ENCODE data around the gene RIN1.
"Not testable (repeated sequence)": the region's sequence is repeated elsewhere in the genome, so short reads cannot be mapped to it uniquely, and the experiment has no call there.

The RIN1 gene

DNA sequence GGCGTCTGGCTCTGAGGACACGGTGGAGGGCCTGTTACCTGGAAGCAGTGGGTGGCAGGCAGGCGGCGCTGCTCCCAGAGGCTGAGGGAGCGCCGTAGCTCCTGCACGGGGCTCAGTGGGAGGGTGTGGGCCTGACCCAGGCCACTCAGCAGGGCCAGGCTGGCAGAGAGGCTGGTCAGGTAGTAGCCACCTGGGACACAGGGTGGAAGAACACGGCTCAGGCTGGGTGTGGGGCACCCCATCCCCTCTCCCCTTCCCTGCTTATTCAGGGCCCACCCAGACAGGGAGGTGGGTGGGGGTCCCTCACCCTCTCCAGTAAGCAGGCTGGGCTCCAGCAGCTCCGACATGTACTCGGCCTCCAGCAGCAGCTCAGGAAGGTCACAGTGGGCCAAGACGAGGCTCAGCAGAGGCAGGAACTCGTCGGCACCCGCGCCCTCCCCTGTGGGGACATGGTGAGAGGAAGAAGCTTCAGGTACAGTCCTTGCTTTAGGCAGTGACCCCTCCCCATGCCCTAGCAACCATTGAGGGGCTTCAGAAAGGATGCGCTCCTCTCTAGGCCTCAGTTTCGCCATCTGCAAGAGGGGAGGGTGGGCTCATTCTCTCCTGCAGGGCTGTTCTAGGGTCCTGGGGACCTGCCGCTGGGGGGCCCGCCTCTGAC lies 2.9 kb downstream of the RIN1 start:
- DNase-seq = no peak

DNA sequence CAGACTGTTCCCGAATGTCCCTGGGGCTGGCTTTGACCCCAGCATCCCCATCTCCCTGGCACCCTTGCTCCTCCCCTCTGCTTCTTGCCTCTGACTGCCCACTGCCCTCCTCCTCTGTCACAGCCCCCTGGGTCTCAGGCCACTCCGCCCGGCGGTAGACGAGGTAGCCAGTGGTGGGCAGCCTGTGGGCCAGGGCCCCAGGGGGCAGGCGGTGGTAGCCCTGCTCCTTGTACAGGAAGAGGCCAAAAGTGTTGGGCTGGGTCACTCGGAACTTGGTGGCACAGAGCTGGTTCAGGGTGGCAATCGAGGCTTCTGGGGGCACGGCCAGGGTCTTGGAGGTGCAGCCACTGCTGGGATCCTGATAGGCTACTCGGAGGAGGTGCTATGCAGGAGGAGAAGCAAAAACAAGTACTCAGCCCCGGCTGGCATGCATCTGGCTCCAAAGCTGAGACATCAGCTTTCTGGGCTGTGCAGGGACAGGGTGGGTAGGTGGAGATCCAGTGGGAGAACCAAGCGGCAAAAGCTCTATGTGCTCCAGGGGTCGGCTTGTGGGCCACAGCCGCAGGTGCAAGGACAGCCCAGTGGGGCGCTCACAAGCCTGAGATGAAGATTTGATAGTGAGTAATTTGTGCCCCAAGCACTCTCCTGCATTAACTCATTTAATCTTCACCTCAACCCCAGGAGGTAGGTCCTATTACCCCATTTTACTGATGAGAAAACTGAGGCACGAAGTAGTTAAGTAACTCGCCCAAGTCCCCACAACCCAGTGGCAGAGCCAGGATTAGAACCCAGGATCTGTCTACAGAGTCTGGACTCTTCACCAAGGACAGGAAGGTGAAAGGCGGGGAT lies 3.6 kb downstream of the RIN1 start:
- no peak for DNase-seq

DNA sequence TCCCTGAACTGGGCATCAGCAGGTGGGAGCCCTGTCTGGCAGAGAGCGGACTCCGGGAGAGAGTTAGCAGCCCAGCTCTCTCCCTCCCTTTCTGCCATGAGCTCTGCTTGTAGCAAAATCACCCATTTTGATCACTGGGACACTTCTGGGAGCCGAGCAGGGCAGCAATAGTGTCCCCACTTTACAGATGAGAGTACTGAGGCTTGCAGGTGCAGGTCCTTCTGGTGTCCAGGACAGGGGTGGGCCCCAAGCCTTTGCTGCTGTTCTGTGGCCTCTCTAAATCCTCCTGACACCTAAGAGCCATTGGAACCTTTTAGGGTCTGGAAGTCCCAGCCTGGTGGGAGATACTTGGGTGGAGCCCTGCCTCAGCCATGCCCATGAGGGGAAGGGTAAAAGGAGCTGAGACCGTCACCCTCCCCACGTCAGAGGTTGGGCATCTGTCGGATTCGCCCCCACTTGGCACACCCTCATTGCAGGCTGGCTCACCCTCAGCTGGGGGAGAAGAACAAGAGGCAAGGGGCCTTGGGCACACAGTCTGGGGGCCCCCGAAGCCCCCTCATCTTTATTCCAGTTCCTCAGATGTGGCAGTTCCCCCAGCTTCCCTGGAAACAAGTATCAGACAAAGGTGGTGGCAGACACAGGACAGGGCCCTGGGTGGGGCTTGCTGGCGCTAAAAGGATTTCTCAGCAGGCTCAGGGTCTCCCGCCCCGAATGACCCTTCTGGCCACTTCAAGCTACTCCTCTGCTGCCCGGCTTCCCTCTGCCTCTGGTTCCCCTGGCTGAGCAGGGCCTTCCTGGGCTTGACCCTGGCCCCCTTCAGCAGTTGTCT lies 4.5 kb downstream of the RIN1 start:
- DNase-seq = no peak

DNA sequence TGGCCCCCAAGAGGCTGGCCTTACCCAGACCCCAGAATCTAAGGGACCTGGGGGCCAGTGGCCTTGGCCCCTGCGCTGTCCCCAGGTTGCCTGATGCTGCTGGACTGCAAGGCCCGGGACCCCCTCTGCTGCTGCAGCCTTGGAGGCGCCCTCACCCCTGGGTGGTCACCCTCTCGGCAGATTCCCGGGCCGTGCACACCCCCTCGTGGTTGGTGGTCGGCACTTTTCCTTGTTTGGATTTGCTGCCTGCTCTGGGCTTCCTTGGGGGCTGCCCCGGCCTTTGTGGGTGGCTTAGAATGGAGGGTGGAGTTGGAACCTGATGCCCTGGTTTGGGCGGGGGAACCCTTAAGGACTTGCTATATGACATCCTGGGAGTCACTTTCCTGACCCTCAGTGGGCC lies 5.3 kb downstream of the RIN1 start:
- DNase-seq = no peak

DNA sequence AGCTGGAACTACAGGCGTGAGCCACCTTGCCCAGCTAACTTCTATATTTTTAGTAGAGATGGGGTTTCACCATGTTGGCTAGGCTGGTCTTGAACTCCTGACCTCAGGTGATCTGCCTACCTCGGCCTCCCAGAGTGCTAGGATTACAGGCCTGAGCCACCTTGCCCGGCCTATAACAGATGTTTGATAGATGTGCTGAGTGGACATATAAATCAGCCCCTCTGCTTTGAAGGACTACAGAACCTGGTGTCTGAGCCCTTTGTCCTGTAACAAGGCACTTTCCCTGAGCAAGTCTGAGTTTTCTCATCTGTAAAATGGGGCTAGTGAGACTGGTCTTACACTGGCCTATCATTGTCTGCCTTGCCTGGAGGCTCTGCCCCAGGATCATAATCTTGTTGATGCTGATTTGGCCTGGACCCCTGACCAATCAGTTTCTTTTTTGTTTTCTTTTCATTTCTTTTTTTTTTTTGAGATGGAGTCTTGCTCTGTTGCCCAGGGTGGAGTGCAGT lies 7.0 kb downstream of the RIN1 start:
- DNase-seq = no peak

DNA sequence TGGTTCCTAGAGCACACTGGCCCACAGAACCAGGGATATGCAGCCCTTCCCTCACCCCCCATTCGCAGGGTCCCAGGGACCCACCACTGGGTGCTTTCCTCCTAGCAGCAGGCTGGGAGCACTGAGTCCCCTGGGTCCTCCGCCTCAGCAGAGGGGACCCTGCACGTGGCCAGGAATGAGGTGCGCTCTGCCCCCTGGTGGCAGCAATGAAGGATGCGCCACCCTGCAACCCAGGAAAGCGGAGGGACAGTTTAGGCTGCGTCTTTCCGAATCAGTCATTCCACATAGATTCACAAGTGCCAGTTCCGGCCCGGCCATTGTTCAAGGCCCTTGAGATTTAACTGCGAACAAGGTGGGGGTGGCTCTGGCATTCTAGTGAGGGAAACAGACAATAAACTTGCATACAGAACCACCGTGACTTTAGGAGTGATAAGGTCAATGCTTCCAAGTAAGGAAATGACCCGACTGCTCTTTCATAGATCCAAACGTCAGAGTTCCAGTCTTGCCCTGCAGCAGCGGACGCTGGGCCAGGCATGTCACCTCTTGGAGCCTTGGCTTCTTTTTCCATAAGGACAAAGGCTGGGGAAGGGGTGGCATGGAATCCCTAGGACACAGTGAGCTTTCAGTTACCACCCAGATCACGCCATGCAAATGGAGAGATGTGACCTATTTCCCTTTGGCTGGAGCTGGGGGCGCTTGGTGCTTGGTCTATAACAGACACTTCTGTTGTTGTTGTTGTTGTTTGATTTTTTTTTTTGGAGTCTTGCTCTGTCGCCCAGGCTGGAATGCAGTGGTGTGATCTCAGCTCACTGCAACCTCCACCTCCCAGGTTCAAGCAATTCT lies 7.7 kb downstream of the RIN1 start:
- peak; percentile 63 for DNase-seq

DNA sequence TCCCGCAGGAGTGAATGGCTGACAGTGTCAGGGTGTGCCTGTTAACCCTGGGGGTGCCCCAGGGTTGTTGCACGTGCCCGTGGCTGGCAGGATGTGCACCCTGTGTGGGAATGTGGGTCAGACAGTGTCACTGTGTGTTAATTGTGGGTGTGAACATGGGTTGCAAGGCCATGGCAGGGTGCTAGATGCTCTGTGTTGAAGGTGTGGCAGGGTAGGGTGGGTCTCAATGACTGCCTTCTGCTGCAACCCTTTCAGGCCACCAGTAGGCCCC lies 8.3 kb downstream of the RIN1 start:
- DNase-seq = no peak

DNA sequence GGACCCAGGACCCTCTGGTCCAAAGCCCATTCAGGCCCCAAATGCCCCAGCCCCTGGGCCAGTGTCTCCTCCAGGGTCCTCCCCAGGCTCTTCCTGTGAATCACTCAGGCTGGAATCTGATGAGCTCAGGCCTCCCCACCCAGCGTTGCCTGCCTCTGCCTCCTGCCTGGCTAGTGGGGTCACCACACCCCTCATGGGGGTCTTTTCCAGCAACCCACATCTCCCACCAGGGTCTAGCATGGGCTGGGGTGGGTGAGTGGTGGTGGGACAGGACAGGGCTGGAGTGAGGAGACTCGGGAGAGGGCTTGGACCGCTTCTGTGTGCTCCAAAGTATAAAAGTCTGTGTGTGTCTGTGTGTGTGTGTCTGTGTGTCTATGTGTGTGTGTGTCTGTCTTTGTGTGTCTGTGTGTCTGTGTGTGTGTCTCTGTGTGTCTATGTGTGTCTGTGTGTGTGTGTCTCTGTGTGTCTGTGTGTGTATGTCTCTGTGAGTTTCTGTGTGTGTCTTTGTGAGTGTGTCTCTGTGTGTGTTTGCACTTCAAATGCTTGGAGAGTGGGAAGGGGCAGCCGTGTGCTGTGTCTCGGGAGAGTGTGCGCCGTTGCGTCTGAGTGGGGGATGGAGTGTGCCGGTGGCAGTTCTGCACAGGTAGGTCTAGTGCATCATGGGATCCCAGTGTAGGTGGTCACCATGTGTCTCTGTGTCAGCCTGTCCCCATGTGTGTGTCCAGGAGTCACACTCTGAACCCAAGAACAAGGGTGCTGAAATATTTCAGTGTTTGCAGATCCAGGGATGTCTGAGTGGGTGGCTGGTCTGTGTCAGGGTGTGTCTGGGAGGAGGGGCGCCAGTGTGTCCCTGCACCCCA lies 8.8 kb downstream of the RIN1 start:
- no peak for DNase-seq

DNA sequence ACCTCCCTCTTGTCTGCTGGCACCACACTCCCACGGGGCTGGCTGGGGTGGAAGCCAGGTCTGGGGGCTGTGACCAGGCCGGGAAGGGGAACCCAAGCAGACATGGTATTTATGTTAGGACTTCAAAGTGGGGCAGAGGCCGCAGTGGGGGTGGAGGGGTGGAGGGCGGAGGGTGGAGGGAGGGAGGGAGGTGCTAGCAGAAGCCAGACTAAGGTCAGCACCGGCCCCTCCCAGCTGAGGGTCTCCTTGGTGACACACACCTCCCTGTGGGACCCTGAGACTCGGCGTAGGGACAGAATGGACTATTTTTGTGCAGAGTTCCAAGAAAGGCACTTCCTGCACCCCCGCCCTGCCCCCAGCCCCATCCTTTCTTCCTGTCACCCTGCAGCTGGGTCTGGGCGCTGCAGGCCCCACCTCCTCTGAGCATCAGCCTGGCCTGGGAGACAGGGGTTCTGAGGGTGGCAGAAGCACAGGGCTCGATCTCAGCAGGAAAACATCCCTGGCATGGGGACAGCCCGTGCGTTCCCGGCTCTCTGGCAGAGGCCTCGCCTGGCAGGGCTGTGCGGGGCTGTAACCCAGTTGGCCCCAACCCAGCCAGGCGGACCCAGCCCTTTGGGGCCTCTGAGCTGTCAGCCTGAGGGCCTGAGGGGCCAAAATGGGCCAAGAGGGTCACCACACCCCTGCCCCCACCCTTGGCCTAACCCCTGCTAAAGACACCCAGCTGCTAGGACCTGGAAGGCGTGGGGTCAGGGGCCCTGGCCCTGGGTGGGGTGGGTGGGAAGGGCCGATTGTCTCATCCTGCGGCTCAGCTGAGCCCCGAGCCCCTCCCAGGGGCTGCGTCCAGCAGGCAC lies 9.7 kb downstream of the RIN1 start:
- DNase-seq = no peak

DNA sequence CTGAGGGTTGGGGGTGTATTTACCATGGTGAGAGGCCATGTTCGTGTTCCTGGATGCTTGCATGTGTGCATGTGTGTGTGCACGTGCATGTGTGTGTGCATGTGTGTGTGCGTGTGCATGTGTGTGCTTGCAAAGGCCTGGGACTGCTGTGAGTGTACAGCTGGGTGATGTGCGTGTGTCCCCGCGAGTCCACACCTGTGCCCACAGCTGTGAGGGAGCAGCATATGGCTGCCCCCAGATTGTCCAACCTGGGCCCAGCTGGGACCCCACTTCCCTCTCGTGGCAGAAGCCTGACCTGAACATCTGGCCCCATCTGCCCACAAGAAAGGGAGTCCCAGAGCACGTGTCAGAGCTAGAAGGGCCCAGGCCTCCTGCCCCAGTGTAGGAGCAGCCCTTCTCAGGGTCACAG lies 11.0 kb downstream of the RIN1 start:
- no peak for DNase-seq

DNA sequence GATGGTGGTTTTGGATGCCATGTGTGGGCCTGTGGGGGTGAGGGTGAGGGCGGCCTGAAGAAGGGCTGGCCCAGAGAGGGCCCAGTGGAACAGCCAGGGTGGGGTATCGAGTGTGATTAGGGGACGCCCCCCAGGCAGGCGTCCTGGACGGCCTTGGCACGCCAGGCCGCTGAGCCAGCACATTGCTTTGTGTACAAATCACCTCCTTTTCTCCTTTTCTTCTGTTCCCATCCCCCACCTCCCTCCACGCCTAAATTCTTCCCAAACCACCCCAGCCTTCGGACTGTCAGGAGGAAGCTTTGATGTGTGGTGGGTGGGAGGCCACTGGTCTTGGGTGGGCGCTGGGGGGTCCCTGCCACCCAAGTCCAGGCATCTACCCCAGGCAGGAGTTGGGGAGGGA lies 11.6 kb downstream of the RIN1 start:
- no peak for DNase-seq

DNA sequence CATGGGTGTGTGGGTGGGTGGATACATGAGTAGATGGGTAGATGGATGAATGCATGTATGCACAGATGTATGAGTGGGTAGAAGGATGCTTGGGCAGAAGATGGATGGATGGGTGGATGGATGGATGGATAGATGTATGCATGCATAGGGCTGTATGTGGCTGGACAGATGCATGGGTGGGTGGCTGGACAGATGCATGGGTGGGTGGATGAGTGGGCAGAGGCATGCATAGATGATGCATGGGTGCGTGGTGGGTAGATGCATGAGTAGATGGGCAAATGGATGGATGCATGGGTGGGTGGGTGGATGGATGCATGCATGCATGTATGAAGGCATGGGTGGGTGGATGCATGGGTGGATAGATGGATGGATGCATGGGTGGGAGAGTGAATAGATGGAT lies 12.6 kb downstream of the RIN1 start:
- DNase-seq = no peak

DNA sequence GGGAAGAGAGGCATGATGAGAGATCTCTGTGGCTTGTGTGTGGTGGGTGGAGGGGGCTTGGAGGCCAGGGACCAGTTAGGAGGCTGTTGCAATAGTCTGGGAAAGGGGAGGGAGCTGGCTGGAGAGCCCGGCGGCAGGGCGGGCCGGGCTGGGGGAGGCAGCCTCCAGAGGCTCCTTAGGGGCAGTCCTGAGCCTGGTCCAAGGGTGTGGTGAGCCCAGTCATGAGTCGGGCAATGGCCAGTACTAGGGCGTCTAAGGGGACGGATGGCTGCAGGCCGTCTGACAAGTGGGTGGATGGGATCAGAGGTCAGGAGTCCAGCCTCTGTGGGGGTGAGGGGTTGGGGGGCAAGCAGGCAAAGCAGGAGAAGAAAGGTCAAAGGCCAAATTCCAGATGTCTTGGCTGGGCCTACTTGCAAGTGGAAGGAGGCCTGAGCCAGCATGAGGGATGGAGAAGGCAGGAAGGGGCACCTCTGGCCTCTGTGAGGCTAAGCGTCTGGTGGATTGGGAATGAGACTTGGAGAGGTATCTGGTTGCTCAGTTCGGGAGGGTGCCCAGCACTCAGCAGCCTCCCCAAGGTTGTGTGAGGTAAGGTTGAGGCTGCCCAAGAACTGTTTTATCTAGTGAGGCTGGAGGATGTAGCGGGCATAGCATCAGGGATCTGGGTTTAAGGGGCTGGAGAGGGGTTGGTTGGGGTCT lies 13.4 kb downstream of the RIN1 start:
- DNase-seq = no peak

DNA sequence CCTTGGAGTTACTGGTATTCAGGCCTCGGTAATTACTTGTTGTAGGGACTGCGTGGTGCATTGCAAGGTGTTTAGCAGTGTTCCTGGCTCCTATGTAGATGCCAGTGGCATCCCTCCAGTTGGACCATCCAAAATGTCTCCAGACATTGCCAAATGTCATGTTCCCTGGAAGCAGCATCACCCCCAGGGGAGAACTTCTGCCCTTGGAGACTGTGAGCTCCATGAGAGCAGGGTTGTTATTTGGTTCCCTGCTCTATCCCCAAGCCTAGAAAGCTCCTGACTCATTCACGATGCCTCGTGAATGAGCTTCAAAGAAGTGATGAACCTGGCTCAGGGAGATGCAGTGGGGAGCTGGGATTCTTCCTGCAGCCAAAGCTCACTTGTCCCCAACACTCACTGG lies 14.6 kb downstream of the RIN1 start:
- DNase-seq = no peak

DNA sequence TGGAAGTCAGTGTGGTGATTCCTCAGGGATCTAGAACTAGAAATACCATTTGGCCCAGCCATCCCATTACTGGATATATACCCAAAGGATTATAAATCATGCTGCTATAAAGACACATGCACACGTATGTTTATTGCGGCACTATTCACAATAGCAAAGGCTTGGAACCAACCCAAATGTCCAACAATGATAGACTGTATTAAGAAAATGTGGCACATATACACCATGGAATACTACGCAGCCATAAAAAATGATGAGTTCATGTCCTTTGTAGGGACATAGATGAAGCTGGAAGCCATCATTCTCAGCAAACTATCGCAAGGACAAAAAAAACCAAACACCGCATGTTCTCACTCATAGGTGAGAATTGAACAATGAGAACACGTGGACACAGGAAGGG lies 15.5 kb downstream of the RIN1 start:
- not testable (repeated sequence) for DNase-seq

DNA sequence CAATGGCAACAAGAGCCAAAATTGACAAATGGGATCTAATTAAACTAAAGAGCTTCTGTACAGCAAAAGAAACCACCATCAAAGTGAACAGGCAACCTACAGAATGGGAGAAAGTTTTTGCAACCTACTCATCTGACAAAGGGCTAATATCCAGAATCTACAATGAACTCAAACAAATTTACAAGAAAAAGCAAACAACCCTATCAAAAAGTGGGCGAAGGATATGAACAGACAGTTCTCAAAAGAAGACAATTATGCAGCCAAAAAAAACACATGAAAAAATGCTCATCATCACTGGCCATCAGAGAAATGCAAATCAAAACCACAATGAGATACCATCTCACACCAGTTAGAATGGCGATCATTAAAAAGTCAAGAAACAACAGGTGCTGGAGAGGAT lies 15.9 kb downstream of the RIN1 start:
- DNase-seq = not testable (repeated sequence)

DNA sequence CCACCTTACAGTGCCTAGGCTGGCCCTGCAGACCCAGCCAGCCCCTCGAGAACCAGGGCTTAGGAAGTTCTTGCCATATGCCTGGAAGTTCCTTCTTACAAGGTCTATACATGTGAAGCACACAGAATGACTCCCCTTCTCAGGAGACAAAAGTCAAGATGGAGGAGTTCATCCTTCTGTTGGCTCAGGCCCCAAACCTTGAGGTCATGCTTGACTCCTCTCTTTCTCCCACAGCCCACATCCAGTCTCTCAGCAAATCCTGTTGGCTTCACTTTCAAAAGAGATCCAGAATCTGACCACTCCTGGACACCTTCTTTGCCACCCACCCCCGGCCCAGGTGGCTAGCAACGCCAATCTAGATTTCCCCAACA lies 17.6 kb downstream of the RIN1 start:
- no peak for DNase-seq

DNA sequence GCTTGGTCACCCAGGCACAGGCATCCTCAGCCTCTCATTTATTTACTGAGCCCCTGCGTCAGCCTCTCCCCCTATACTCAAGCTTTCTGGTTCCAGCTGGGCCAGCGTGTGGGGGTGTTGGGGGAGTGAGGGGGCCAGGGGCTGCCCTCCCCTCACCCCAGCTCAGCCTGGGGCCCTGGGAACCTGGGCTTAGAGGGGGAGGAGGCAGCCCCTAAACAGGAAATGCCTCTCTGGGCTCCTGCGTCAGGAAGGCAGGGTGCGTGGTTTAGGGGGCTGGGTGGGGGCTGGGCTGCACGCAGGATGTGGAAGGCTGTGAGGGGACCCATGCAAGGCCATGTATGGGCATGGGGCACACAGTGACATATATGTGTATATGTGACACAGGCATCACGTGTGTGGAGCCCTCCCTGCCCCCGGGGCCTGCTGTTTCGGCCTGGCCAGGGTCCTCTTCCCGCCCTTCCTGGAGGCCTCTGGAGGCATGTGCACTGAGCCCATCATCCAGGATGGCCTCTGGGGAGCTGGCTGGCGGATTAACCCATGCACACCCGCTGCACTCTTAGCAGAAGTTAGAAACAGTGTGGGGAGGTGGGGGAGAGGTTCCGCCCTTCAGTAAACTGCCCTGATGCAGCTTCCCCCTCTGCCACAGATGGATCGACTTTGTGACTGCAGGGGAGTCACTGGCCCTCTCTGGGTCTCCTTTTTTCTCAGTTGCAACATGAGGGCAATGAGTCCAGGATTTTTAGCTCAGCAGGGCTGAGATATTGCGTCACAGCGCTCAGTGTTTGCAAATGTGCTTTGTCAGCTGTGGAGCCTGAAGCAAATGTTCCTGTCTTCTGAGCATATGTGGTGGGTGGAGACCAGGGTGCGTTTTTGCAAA lies 18.3 kb downstream of the RIN1 start:
- no peak for DNase-seq

DNA sequence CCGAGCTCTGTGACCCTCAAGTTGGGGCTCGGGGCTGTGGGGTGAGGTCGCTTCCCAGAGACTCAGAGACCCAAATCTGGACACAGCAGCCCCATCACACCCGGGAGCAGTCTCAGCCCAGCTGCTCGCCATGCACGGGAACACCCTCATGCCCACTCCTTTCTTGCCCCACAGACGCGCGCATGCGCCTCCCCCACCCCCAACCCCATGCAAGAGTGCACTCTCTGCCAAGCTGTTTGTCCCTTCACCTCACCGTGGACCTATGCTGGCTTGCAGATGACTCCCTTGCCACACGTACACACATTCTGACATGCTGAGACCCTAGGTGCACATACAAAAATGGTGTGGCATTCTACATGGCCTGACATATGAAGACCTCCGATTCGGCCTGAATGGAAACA lies 18.9 kb downstream of the RIN1 start:
- DNase-seq = no peak
